Nephron (organoid): ENCODE data around the gene KBTBD13.
A peak's percentile ranks its signal among the peaks of the same experiment; 100 is the strongest.
"Not testable (repeated sequence)": the region's sequence is repeated elsewhere in the genome, so short reads cannot be mapped to it uniquely, and the experiment has no call there.

ENCODE experiments used
- H3K27ac Mint-ChIP-seq, 3 experiments: 2 replicates each; pipeline ENCODE4 v1.8.0; 2020; ENCODE audit warnings: mixed read lengths in 3 of 3, mild to moderate bottlenecking in 2 of 3, moderate library complexity in 1 of 3
- H3K27me3 Mint-ChIP-seq: 2 replicates; pipeline ENCODE4 v1.8.0; 2021; ENCODE audit warnings: low read depth, mild to moderate bottlenecking, moderate library complexity, mixed read lengths
- H3K36me3 Mint-ChIP-seq: 2 replicates; pipeline ENCODE4 v1.8.0; 2020; ENCODE audit warnings: low read depth, mixed read lengths
- H3K4me1 Mint-ChIP-seq: 2 replicates; pipeline ENCODE4 v1.8.0; 2020; ENCODE audit warnings: mixed read lengths
- H3K4me3 Mint-ChIP-seq, 3 experiments: 2 replicates each; pipeline ENCODE4 v1.8.0; 2020; ENCODE audit warnings: mild to moderate bottlenecking in 3 of 3, mixed read lengths in 3 of 3, moderate library complexity in 2 of 3
- H3K9me3 Mint-ChIP-seq: 2 replicates; pipeline ENCODE4 v1.8.0; 2020; ENCODE audit warnings: mixed read lengths
- TF ChIP-seq, protein P1 (sequence below), 3 experiments: fragments of 200-600 bp; sonication (generic); IDR thresholded peaks; one replicate each; pipeline ENCODE4 v1.5.0; 2021; ENCODE audit warnings: antibody characterized with exemption in 3 of 3; ENCODE audit not compliant: unreplicated experiment in 3 of 3

Gene KBTBD13

DNA sequence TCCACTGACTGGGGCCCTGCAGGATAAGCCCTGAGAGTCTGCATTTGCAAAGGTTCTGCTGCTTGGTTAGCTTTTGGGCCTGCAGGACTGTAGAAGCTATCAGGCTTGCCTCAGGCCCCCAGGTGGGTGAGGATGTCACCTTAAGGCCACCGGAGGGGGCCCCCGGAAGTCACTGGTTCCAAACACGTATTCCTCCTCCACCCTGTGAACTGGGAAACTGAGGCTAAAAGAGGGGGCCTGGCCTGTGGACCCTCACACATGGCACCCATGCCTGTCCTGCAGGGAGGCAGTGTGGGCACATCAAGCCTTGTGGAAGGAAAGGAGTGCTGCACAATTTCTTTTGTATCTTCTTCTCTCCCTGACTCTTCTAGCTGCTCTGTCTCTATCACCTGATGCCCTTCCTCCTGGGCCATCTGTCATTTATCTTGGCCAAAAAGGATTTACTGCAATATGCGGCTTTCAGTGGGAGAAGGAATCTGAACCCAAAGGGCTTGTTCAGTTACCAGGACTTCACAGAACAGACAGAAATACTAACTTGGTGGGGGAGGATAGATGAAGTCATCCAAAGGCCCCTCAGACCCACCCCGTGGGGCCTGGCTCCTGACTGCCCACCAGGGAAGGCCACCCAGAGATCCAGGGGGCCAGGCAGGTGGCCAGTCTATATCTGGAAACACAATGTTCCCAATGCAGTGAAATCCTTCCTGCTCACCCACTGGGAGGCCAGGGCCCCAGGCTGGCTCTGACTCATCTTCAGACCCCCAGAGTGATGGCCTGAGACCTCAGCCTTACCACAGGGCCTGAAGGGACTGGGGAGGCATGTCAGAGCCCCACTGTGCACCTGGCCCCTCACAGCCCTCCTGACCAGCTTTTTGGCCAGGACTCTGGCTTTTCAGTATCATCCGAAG is 20.2 kb downstream of the KBTBD13 start:
- no peak overlapping the region for H3K27ac Mint-ChIP-seq
- H3K4me1 Mint-ChIP-seq = peaks cover 14% of the 10 kb centered on the region
- no peak overlapping the region for H3K4me3 Mint-ChIP-seq

DNA sequence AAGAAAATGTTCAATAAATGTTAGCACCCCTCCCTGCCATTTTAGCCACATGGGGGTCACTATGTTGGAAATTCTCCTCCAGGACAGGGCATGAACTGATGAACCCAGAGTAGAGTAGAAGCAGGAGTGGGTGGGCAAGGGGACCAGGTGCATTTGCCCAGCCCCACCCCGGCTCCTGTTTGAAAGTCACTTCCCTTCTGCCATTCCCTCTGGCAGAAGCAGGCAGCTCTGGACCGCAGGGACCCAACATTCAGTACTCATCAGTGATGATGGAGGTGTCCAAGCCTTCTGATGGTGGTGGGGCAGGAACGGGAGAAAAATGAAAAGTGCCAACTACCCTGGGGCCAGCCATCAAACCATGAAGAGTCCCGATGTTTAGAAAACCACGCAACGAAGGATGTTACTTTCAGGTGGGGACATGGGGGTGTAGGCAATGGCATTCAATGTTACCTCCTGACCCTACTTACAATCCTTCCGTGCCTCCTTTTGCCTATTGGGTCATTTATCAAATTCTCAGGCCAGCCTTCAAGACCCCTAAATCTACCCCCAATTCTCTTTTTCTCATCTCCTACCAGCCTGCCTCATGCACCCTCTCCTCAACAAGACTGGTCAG is 21.2 kb downstream of the KBTBD13 start:
- H3K4me3 Mint-ChIP-seq = no peak overlapping the region
- no peaks in the 10 kb centered on the region for H3K9me3 Mint-ChIP-seq
- TF ChIP-seq, protein P1, sequence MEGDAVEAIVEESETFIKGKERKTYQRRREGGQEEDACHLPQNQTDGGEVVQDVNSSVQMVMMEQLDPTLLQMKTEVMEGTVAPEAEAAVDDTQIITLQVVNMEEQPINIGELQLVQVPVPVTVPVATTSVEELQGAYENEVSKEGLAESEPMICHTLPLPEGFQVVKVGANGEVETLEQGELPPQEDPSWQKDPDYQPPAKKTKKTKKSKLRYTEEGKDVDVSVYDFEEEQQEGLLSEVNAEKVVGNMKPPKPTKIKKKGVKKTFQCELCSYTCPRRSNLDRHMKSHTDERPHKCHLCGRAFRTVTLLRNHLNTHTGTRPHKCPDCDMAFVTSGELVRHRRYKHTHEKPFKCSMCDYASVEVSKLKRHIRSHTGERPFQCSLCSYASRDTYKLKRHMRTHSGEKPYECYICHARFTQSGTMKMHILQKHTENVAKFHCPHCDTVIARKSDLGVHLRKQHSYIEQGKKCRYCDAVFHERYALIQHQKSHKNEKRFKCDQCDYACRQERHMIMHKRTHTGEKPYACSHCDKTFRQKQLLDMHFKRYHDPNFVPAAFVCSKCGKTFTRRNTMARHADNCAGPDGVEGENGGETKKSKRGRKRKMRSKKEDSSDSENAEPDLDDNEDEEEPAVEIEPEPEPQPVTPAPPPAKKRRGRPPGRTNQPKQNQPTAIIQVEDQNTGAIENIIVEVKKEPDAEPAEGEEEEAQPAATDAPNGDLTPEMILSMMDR (IDR thresholded peaks at IDR 0.05; ENCODE audit: unreplicated experiment in 3 of 3) = no peak
- peaks cover 36% of the 10 kb centered on the region for H3K36me3 Mint-ChIP-seq
- H3K4me1 Mint-ChIP-seq = peaks cover 7% of the 10 kb centered on the region
- H3K27me3 Mint-ChIP-seq = no peaks in the 10 kb centered on the region
- H3K27ac Mint-ChIP-seq = no peak overlapping the region

More for the DNA sequence above, 20.2 kb downstream of the KBTBD13 start:
- H3K9me3 Mint-ChIP-seq = no peaks in the 10 kb centered on the region
- TF ChIP-seq, protein P1 (IDR thresholded peaks at IDR 0.05; ENCODE audit: unreplicated experiment in 3 of 3) = no peak
- H3K36me3 Mint-ChIP-seq = peaks cover 36% of the 10 kb centered on the region
- no peaks in the 10 kb centered on the region for H3K27me3 Mint-ChIP-seq

DNA sequence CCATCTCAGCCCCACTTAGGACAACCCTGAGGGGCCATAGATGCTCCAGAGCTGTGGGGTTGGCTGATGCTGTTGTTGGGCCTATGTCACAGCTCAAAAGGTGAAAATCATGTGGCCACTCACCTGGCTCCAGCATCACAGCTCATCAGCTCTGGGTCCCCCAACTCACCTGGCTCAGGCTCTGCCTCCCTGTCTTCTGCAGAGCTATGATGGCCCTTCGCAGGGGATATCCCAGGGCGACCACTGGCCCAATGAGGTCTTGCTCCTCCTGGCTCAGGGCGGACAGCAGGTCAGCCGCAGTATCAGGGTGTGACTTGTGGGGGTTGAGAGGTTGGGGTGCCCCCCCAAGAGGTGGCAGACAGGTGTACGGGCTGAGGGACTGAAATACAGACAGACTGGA is 22.8 kb downstream of the KBTBD13 start:
- H3K36me3 Mint-ChIP-seq = peaks cover 43% of the 10 kb centered on the region
- TF ChIP-seq, protein P1 (IDR thresholded peaks at IDR 0.05; ENCODE audit: unreplicated experiment in 3 of 3) = no peak
- peaks cover 5% of the 10 kb centered on the region for H3K4me1 Mint-ChIP-seq
- H3K9me3 Mint-ChIP-seq = no peaks in the 10 kb centered on the region
- no peak overlapping the region for H3K4me3 Mint-ChIP-seq
- H3K27ac Mint-ChIP-seq = no peak overlapping the region
- no peaks in the 10 kb centered on the region for H3K27me3 Mint-ChIP-seq

DNA sequence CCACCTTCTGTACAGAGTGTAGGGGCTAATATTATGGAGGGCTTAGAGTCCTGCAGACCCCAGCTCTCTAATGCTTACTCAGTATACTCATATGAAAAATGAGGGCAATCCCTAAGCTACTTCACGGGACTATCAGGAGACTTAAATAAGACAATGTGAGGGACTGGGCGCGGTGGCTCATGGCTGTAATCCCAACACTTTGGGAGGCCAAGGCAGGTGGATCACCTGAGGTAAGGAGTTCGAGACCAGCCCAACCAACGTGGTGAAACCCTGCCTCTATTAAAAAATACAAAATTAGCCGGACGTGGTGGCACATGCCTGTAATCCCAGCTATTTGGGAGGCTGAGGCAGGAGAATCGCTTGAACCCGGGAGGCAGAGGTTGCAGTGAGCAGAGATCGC is 23.3 kb downstream of the KBTBD13 start:
- H3K4me3 Mint-ChIP-seq, H3K27ac Mint-ChIP-seq, H3K27me3 Mint-ChIP-seq, H3K4me1 Mint-ChIP-seq, H3K9me3 Mint-ChIP-seq: not testable (repeated sequence)
- peaks cover 43% of the 10 kb centered on the region for H3K36me3 Mint-ChIP-seq

DNA sequence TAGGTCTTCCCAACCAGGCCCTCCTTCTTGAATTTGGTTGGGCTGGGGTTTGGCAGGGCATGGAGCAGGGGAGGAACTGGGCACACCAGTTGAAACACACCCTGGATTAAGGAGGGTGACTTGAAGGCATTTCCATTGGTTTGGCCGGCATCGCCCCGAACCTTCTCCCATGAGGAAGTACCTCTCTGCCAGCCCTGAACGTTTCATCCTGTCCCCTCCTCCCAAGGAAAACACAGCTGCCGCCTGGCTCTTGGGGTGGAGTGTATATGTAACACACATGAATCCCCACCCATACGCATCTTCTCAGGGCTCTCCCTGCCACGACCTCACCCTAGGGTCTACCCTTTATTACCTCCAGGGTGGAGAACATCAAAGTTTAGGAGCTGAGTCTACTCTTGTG is 23.9 kb downstream of the KBTBD13 start:
- no peak overlapping the region for H3K27ac Mint-ChIP-seq
- H3K4me1 Mint-ChIP-seq = peaks cover 2% of the 10 kb centered on the region
- H3K9me3 Mint-ChIP-seq = no peaks in the 10 kb centered on the region
- H3K4me3 Mint-ChIP-seq = no peak overlapping the region
- TF ChIP-seq, protein P1 (IDR thresholded peaks at IDR 0.05; ENCODE audit: unreplicated experiment in 3 of 3) = no peak
- H3K27me3 Mint-ChIP-seq = no peaks in the 10 kb centered on the region
- H3K36me3 Mint-ChIP-seq = peaks cover 45% of the 10 kb centered on the region

DNA sequence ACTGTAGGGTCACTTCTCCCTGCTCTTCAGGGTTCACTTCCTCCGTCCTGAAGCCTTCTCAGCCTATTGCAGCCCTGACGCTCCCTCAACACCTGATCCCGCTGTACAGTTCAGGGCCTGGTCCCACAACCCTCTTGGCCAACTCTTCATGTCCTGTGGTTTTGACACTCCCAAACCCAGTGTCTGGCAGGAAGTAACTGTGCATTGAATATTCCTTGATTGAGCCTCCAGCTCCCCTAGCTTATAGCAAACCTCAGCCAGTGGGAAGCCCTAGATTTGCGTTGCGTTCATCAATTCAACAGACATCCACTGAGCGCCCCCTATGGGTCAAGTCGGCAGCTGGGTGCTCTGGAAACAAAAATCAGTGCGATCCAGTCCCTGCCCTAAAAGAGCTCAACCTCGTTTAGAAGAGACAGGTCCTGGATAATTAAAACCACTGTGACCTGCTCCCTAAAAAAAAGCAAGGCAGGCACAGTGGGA is 24.9 kb downstream of the KBTBD13 start:
- no peaks in the 10 kb centered on the region for H3K27me3 Mint-ChIP-seq
- peaks cover 55% of the 10 kb centered on the region for H3K36me3 Mint-ChIP-seq
- peak overlapping the region in 1 of 3 experiments; percentile 7 for H3K27ac Mint-ChIP-seq
- no peak overlapping the region for H3K4me3 Mint-ChIP-seq
- H3K4me1 Mint-ChIP-seq = no peaks in the 10 kb centered on the region
- TF ChIP-seq, protein P1 (IDR thresholded peaks at IDR 0.05; ENCODE audit: unreplicated experiment in 3 of 3) = peak; percentile 65 to 84 (median 65)
- H3K9me3 Mint-ChIP-seq = no peaks in the 10 kb centered on the region
